HepG2 (cell line): ENCODE measurements around the gene NOL4L. TPM values are rescaled to one million over a fixed set of nuclear protein-coding genes. Genes with fewer than 3 reads are reported as not detected.

Experiments
- CREB3 ChIP-seq: sonication (generic); formaldehyde crosslinking; IDR thresholded peaks from 2 replicates; pipeline ENCODE4 v1.5.0; 2020; ENCODE audit warnings: missing genetic modification reagents
- GFI1 ChIP-seq: sonication (generic); formaldehyde crosslinking; IDR thresholded peaks from 2 replicates; pipeline ENCODE4 v1.5.0; 2020; ENCODE audit warnings: missing genetic modification reagents, mild to moderate bottlenecking, borderline replicate concordance
- NR2C2 ChIP-seq: sonication (generic); formaldehyde crosslinking; IDR thresholded peaks from 2 replicates; pipeline ENCODE4 v1.4.0; 2020; ENCODE audit warnings: missing genetic modification reagents, mild to moderate bottlenecking, moderate library complexity, borderline replicate concordance
- NR2F6 ChIP-seq, 2 experiments: IDR thresholded peaks; 2 replicates each; pipeline ENCODE4 v1.6.1; 2016; ENCODE audit warnings: antibody characterized with exemption in 1 of 2, mild to moderate bottlenecking in 1 of 2
- POLR2A ChIP-seq, 2 experiments: IDR thresholded peaks; 2 replicates each; pipeline ENCODE4 v1.6.1; 2011; ENCODE audit warnings: low read depth in 2 of 2, low read length in 2 of 2, mild to moderate bottlenecking in 1 of 2, moderate library complexity in 1 of 2; ENCODE audit not compliant: insufficient read depth in 1 of 2
- RELA ChIP-seq: sonication (generic); formaldehyde crosslinking; IDR thresholded peaks from 2 replicates; pipeline ENCODE4 v1.4.0; 2020; ENCODE audit warnings: missing genetic modification reagents
- RFX5 ChIP-seq: IDR thresholded peaks from 2 replicates; pipeline ENCODE4 v1.6.1; 2011; ENCODE audit warnings: low read depth, low read length, improper control_type of control experiment
- RFXAP ChIP-seq: sonication (generic); formaldehyde crosslinking; IDR thresholded peaks from 2 replicates; pipeline ENCODE4 v1.4.0; 2020; ENCODE audit warnings: missing genetic modification reagents, borderline replicate concordance
- TOE1 ChIP-seq: sonication (generic); formaldehyde crosslinking; IDR thresholded peaks from 2 replicates; pipeline ENCODE4 v1.4.0; 2020; ENCODE audit warnings: mild to moderate bottlenecking, missing genetic modification reagents
- U2AF2 ChIP-seq: fragments of 200-400 bp; formaldehyde crosslinking; IDR thresholded peaks from 2 replicates; pipeline ENCODE4 v1.6.1; 2017; ENCODE audit warnings: low read depth, mild to moderate bottlenecking, low read length
- ZBTB39 ChIP-seq: sonication (generic); formaldehyde crosslinking; IDR thresholded peaks from 2 replicates; pipeline ENCODE4 v1.5.0; 2020; ENCODE audit warnings: missing genetic modification reagents
- ZFP37 ChIP-seq: sonication (generic); formaldehyde crosslinking; IDR thresholded peaks from 2 replicates; pipeline ENCODE4 v1.4.0; 2020; ENCODE audit warnings: missing genetic modification reagents, borderline replicate concordance
- ZMAT3 ChIP-seq: sonication (generic); formaldehyde crosslinking; conservative IDR thresholded peaks from 2 replicates; pipeline ENCODE4 v1.7.0; 2021; ENCODE audit warnings: missing genetic modification reagents
- ZNF891 ChIP-seq: sonication (generic); formaldehyde crosslinking; IDR thresholded peaks from 2 replicates; pipeline ENCODE4 v1.5.0; 2020; ENCODE audit warnings: mild to moderate bottlenecking, missing genetic modification reagents
- polyA plus RNA-seq, 8 experiments: library from polyadenylated mRNA; depleted of rRNA in 3 of 8; stranded (reverse) in 7 of 8; unstranded in 1 of 8; fragments of >200 nt; fragmentation: Illumina TruSeq in 4 of 8; extraction: Trizol in 4 of 8; gene quantifications; 2 replicates each; pipeline versions ENCODE4 v1.2.1 to v1.2.3, GENCODE V29; 2011 to 2016; ENCODE audit warnings: low read depth in 4 of 8, missing spikeins in 1 of 8, mixed read lengths in 1 of 8; ENCODE audit not compliant: insufficient read depth in 1 of 8
- total RNA-seq, 5 experiments: library from RNA; depleted of rRNA; stranded (reverse); fragments of >200 nt; fragmentation: Illumina TruSeq; extraction: Trizol; gene quantifications; 2 replicates each; pipeline ENCODE4 v1.2.3, GENCODE V29; 2016; ENCODE audit warnings: low read depth in 1 of 5
- TF ChIP-seq, protein P1 (sequence below): sonication (generic); formaldehyde crosslinking; IDR thresholded peaks from 2 replicates; pipeline ENCODE4 v1.4.0; 2020; ENCODE audit warnings: missing genetic modification reagents, borderline replicate concordance
- TF ChIP-seq, protein P2 (sequence below): sonication (generic); formaldehyde crosslinking; IDR thresholded peaks from 2 replicates; pipeline ENCODE4 v1.5.1; 2020; ENCODE audit warnings: mild to moderate bottlenecking, moderate library complexity, missing genetic modification reagents
- TF ChIP-seq, protein P3 (sequence below): sonication (generic); formaldehyde crosslinking; IDR thresholded peaks from 2 replicates; pipeline ENCODE4 v1.4.0; 2020; ENCODE audit warnings: mild to moderate bottlenecking, missing genetic modification reagents

Gene NOL4L
- total and polyA plus RNA-seq, 2 of the 13 experiments (the other 11 are each of a cell fraction or from before 2014, with no cell fraction given) = 16.6 to 35.4 TPM

GRCh38 chr20:32479697-32480171 lies 105.4 kb downstream of the NOL4L start (continued):
- TF ChIP-seq, protein P1, sequence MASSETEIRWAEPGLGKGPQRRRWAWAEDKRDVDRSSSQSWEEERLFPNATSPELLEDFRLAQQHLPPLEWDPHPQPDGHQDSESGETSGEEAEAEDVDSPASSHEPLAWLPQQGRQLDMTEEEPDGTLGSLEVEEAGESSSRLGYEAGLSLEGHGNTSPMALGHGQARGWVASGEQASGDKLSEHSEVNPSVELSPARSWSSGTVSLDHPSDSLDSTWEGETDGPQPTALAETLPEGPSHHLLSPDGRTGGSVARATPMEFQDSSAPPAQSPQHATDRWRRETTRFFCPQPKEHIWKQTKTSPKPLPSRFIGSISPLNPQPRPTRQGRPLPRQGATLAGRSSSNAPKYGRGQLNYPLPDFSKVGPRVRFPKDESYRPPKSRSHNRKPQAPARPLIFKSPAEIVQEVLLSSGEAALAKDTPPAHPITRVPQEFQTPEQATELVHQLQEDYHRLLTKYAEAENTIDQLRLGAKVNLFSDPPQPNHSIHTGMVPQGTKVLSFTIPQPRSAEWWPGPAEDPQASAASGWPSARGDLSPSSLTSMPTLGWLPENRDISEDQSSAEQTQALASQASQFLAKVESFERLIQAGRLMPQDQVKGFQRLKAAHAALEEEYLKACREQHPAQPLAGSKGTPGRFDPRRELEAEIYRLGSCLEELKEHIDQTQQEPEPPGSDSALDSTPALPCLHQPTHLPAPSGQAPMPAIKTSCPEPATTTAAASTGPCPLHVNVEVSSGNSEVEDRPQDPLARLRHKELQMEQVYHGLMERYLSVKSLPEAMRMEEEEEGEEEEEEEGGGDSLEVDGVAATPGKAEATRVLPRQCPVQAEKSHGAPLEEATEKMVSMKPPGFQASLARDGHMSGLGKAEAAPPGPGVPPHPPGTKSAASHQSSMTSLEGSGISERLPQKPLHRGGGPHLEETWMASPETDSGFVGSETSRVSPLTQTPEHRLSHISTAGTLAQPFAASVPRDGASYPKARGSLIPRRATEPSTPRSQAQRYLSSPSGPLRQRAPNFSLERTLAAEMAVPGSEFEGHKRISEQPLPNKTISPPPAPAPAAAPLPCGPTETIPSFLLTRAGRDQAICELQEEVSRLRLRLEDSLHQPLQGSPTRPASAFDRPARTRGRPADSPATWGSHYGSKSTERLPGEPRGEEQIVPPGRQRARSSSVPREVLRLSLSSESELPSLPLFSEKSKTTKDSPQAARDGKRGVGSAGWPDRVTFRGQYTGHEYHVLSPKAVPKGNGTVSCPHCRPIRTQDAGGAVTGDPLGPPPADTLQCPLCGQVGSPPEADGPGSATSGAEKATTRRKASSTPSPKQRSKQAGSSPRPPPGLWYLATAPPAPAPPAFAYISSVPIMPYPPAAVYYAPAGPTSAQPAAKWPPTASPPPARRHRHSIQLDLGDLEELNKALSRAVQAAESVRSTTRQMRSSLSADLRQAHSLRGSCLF (CRISPR knock-in tag) = no peak
- TF ChIP-seq ZMAT3 (CRISPR knock-in tag) = no peak
- no peak for TF ChIP-seq ZBTB39 (CRISPR knock-in tag)
- TF ChIP-seq RFX5 = 0 out of 2 replicates have a peak, but pooled peaks have one; percentile 18
- TF ChIP-seq POLR2A (IDR thresholded peaks at IDR 0.05; ENCODE audit: insufficient read depth in 1 of 2, low read depth in 2 of 2, low read length in 2 of 2) = no peak
- TF ChIP-seq, protein P2, sequence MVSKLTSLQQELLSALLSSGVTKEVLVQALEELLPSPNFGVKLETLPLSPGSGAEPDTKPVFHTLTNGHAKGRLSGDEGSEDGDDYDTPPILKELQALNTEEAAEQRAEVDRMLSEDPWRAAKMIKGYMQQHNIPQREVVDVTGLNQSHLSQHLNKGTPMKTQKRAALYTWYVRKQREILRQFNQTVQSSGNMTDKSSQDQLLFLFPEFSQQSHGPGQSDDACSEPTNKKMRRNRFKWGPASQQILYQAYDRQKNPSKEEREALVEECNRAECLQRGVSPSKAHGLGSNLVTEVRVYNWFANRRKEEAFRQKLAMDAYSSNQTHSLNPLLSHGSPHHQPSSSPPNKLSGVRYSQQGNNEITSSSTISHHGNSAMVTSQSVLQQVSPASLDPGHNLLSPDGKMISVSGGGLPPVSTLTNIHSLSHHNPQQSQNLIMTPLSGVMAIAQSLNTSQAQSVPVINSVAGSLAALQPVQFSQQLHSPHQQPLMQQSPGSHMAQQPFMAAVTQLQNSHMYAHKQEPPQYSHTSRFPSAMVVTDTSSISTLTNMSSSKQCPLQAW = 0 out of 2 replicates have a peak, but pooled peaks have one; percentile 17
- no peak for TF ChIP-seq ZFP37 (CRISPR knock-in tag)
- TF ChIP-seq U2AF2 = no peak
- TF ChIP-seq CREB3 (CRISPR knock-in tag) = no peak
- TF ChIP-seq, protein P3, sequence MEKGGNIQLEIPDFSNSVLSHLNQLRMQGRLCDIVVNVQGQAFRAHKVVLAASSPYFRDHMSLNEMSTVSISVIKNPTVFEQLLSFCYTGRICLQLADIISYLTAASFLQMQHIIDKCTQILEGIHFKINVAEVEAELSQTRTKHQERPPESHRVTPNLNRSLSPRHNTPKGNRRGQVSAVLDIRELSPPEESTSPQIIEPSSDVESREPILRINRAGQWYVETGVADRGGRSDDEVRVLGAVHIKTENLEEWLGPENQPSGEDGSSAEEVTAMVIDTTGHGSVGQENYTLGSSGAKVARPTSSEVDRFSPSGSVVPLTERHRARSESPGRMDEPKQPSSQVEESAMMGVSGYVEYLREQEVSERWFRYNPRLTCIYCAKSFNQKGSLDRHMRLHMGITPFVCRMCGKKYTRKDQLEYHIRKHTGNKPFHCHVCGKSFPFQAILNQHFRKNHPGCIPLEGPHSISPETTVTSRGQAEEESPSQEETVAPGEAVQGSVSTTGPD (CRISPR knock-in tag) = no peak
- TF ChIP-seq TOE1 = no peak
- TF ChIP-seq RFXAP (CRISPR knock-in tag) = 0 out of 2 replicates have a peak, but pooled peaks have one; percentile 69
- no peak for TF ChIP-seq RELA
- no peak for TF ChIP-seq NR2C2 (CRISPR knock-in tag)
- TF ChIP-seq ZNF891 = peak; percentile 5; the same call in 1 of the 2 replicates
- TF ChIP-seq GFI1 = no peak
- no peak for TF ChIP-seq NR2F6 (IDR thresholded peaks at IDR 0.05)
- TF ChIP-seq NR2F6 (CRISPR knock-in tag; IDR thresholded peaks at IDR 0.05) = 0 out of 2 replicates have a peak, but pooled peaks have one; percentile 5
